Measurements from ENCODE around the gene RUFY1.
A peak's percentile ranks its signal among the peaks of the same experiment; 100 is the strongest.
"Not testable (repeated sequence)": the region's sequence is repeated elsewhere in the genome, so short reads cannot be mapped to it uniquely, and the experiment has no call there.

The RUFY1 gene

GRCh38 chr5:179623906-179624741 is 73.8 kb downstream of the RUFY1 start:
- peak; percentile 53 for DNase-seq

- no peak for DNase-seq
Observed at GRCh38 chr5:179624841-179625271, 74.5 kb downstream of the RUFY1 start.

- DNase-seq = not testable (repeated sequence)
Observed at GRCh38 chr5:179633501-179634369, 83.4 kb downstream of the RUFY1 start.

- not testable (repeated sequence) for DNase-seq
Observed at GRCh38 chr5:179634370-179635172, 84.2 kb downstream of the RUFY1 start.

- DNase-seq = not testable (repeated sequence)
Observed at GRCh38 chr5:179639296-179639695, 88.9 kb downstream of the RUFY1 start.

GRCh38 chr5:179641745-179642144 is 91.4 kb downstream of the RUFY1 start:
- not testable (repeated sequence) for DNase-seq

- not testable (repeated sequence) for DNase-seq
Observed at GRCh38 chr5:179642626-179643025, 92.3 kb downstream of the RUFY1 start.

GRCh38 chr5:179643141-179643920 is 93.0 kb downstream of the RUFY1 start:
- not testable (repeated sequence) for DNase-seq

GRCh38 chr5:179644766-179645165 is 94.4 kb downstream of the RUFY1 start:
- DNase-seq = not testable (repeated sequence)

GRCh38 chr5:179648410-179648809 is 98.1 kb downstream of the RUFY1 start:
- no peak for DNase-seq

- DNase-seq = not testable (repeated sequence)
Observed at GRCh38 chr5:179649166-179649703, 98.9 kb downstream of the RUFY1 start.

- not testable (repeated sequence) for DNase-seq
Observed at GRCh38 chr5:179650245-179650644, 99.9 kb downstream of the RUFY1 start.

- not testable (repeated sequence) for DNase-seq
Observed at GRCh38 chr5:179653135-179653534, 102.8 kb downstream of the RUFY1 start.

GRCh38 chr5:179657302-179658178 is 107.2 kb downstream of the RUFY1 start:
- DNase-seq = not testable (repeated sequence)

GRCh38 chr5:179658179-179658856 is 108.0 kb downstream of the RUFY1 start:
- not testable (repeated sequence) for DNase-seq

Data from CD4-positive, alpha-beta T cell treated with Interleukin-21 for 1 hour (primary cell).